ENCODE results near the gene TSHZ2. TPM values are rescaled to one million over a fixed set of nuclear protein-coding genes. Genes with fewer than 3 reads are reported as not detected.

The TSHZ2 gene
- total RNA-seq, 1 donor: 3.6 TPM

DNA sequence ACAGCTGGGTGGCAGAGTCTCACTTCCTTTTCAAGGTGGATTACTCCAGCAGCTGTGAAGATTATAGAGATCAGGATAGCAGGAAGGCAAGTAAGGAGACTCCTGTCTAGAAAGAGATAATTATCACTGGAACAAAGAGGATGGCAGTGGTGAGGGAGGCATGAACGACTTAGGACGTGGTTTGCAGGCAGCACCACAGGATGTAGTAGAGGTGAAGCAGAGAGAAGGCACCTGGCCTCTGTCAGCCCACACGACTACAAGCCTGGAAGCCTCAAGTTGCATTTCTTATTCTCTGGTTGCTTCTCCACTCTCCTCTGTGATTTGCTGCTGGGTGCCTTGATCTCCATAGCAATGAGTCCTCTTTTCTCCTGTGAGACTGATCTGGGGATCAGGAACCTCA lies 62.7 kb downstream of the TSHZ2 start:
- Histone ChIP-seq H3K4me1 (ENCODE audit: insufficient read depth, low read length) (no peaks in the 10 kb centered on the region), H3K4me3 (ENCODE audit: insufficient read depth, low read length) (no peak overlapping the region), H3K9me3 (ENCODE audit: low read depth, low read length) (no peaks in the 10 kb centered on the region), H3K27ac (ENCODE audit: low read depth, low read length) (no peak overlapping the region), H4K20me1 (ENCODE audit: insufficient read depth, low read length) (no peaks in the 10 kb centered on the region), H2AFZ (ENCODE audit: low read length) (no peak overlapping the region), H3K4me2 (ENCODE audit: insufficient read depth, low read length) (no peak overlapping the region), H3K79me2 (ENCODE audit: insufficient read depth, low read length) (no peaks in the 10 kb centered on the region), H3K36me3 (ENCODE audit: insufficient read depth, low read length) (no peaks in the 10 kb centered on the region), H3K27me3 (ENCODE audit: insufficient read depth, low read length) (no peaks in the 10 kb centered on the region)
- no peak for DNase-seq (ENCODE audit: insufficient read length, low spot score, missing footprints)
- no peak for TF ChIP-seq CTCF (IDR thresholded peaks at IDR 0.05; ENCODE audit: extremely low read depth, low read depth, low read length)

DNA sequence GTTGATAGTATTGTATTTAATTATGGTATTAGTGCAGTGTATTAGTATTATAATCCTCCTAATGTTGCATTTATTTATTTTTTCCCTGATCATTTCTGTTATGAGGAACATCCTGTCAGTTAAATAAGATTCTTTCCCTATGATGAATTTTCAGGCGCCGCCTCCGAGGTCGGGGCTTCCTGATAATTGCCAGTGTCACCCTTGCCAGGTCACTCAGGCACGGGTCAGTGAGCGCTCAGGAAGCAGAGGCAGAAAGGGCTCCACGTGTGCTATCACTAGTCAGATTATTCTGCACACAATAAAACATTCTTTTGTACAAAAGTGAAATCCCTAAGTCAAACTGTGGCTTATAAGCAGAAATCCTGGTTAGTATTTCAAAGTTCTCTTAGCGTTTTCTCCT lies 64.8 kb downstream of the TSHZ2 start:
- Histone ChIP-seq H3K4me1 (ENCODE audit: insufficient read depth, low read length) (no peaks in the 10 kb centered on the region), H3K27me3 (ENCODE audit: insufficient read depth, low read length) (no peaks in the 10 kb centered on the region), H3K27ac (ENCODE audit: low read depth, low read length) (no peak overlapping the region), H4K20me1 (ENCODE audit: insufficient read depth, low read length) (no peaks in the 10 kb centered on the region), H3K36me3 (ENCODE audit: insufficient read depth, low read length) (no peaks in the 10 kb centered on the region), H2AFZ (ENCODE audit: low read length) (no peak overlapping the region), H3K4me3 (ENCODE audit: insufficient read depth, low read length) (no peak overlapping the region), H3K4me2 (ENCODE audit: insufficient read depth, low read length) (no peak overlapping the region), H3K9me3 (ENCODE audit: low read depth, low read length) (no peaks in the 10 kb centered on the region), H3K79me2 (ENCODE audit: insufficient read depth, low read length) (no peaks in the 10 kb centered on the region)
- DNase-seq (ENCODE audit: insufficient read length, low spot score, missing footprints): no peak
- TF ChIP-seq CTCF (IDR thresholded peaks at IDR 0.05; ENCODE audit: extremely low read depth, low read depth, low read length): no peak

DNA sequence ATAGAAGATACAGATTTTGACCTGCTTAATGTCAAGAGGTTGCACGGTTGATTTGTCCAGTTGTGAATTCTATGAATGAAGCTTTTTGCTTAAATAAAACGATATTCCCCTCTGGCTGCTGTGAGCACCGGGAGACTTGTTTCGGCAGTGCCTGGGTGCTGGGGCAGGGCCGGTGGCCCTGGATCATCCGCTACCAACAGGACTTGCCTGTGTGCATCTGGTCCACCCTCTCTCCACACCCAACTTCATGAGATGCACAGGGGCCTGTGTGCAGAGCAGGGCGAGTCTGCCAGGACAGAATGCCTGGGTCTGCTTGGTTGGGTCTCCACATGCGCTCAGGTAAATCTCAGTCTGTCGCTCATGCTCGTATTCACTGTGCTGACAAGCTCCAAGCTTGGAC lies 65.5 kb downstream of the TSHZ2 start:
- no peak overlapping the region for H2AFZ ChIP-seq (ENCODE audit: low read length)
- H3K36me3 ChIP-seq (ENCODE audit: insufficient read depth, low read length): no peaks in the 10 kb centered on the region
- no peak overlapping the region for H3K4me2 ChIP-seq (ENCODE audit: insufficient read depth, low read length)
- no peak for TF ChIP-seq CTCF (IDR thresholded peaks at IDR 0.05; ENCODE audit: extremely low read depth, low read depth, low read length)
- H3K9me3 ChIP-seq (ENCODE audit: low read depth, low read length): no peaks in the 10 kb centered on the region
- no peak for DNase-seq (ENCODE audit: insufficient read length, low spot score, missing footprints)
- H3K4me3 ChIP-seq (ENCODE audit: insufficient read depth, low read length): no peak overlapping the region
- H3K27ac ChIP-seq (ENCODE audit: low read depth, low read length): no peak overlapping the region
- H3K27me3 ChIP-seq (ENCODE audit: insufficient read depth, low read length): no peaks in the 10 kb centered on the region
- no peaks in the 10 kb centered on the region for H4K20me1 ChIP-seq (ENCODE audit: insufficient read depth, low read length)
- no peaks in the 10 kb centered on the region for H3K4me1 ChIP-seq (ENCODE audit: insufficient read depth, low read length)
- H3K79me2 ChIP-seq (ENCODE audit: insufficient read depth, low read length): no peaks in the 10 kb centered on the region

GRCh38 chr20:53038299-53038698 lies 66.1 kb downstream of the TSHZ2 start:
- Histone ChIP-seq H3K27ac (ENCODE audit: low read depth, low read length) (no peak overlapping the region), H4K20me1 (ENCODE audit: insufficient read depth, low read length) (no peaks in the 10 kb centered on the region), H3K4me3 (ENCODE audit: insufficient read depth, low read length) (no peak overlapping the region), H3K36me3 (ENCODE audit: insufficient read depth, low read length) (no peaks in the 10 kb centered on the region), H2AFZ (ENCODE audit: low read length) (no peak overlapping the region), H3K27me3 (ENCODE audit: insufficient read depth, low read length) (no peaks in the 10 kb centered on the region), H3K4me1 (ENCODE audit: insufficient read depth, low read length) (no peaks in the 10 kb centered on the region), H3K79me2 (ENCODE audit: insufficient read depth, low read length) (no peaks in the 10 kb centered on the region), H3K4me2 (ENCODE audit: insufficient read depth, low read length) (no peak overlapping the region), H3K9me3 (ENCODE audit: low read depth, low read length) (no peaks in the 10 kb centered on the region)
- TF ChIP-seq CTCF (IDR thresholded peaks at IDR 0.05; ENCODE audit: extremely low read depth, low read depth, low read length): no peak
- no peak for DNase-seq (ENCODE audit: insufficient read length, low spot score, missing footprints)
